GM19397 (cell line): ENCODE results near the gene SPDYE8.
"Not testable (repeated sequence)": the region's sequence is repeated elsewhere in the genome, so short reads cannot be mapped to it uniquely, and the experiment has no call there.

Experiments used
- ATAC-seq: cut with Tn5 transposase; IDR thresholded peaks from one replicate; pipeline ENCODE4 v1.9.1; 2021; ENCODE audit warnings: mild to moderate bottlenecking, moderate library complexity; ENCODE audit not compliant: unreplicated experiment

SPDYE8 gene, protein sequence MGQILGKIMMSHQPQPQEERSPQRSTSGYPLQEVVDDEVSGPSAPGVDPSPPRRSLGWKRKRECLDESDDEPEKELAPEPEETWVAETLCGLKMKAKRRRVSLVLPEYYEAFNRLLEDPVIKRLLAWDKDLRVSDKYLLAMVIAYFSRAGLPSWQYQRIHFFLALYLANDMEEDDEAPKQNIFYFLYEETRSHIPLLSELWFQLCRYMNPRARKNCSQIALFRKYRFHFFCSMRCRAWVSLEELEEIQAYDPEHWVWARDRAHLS

DNA sequence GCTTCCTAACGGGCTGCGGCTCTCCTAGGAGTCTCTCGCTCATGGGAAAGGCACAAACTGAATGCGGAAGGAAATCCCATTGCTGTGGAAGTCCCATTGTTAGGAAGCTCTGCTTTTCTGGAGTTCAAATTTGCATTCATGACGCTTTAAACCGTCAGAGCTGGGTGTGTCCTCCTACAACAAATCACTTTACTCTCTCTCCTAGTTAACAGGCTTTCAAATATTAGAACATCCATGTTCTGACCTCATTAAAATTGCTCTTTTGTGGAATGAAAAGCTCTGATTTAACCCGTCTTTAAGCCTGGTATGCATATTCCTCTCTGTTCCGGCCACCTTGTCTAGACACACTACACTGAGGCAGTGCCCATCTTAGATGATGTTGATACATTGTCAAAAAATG, at the start of gene SPDYE8:
Gene SPDYE8, minus strand, starts transcription at position 101 of the 400 bp plus-strand sequence. CDS start 1,800 bp downstream, outside the sequence.
- ATAC-seq = not testable (repeated sequence)

DNA sequence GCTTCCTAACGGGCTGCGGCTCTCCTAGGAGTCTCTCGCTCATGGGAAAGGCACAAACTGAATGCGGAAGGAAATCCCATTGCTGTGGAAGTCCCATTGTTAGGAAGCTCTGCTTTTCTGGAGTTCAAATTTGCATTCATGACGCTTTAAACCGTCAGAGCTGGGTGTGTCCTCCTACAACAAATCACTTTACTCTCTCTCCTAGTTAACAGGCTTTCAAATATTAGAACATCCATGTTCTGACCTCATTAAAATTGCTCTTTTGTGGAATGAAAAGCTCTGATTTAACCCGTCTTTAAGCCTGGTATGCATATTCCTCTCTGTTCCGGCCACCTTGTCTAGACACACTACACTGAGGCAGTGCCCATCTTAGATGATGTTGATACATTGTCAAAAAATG, 28.2 kb upstream of the SPDYE8 start, which contains the start of gene SPDYE11:
Gene SPDYE11, minus strand, starts transcription at position 101 of the 400 bp plus-strand sequence. CDS start 1,800 bp downstream, outside the sequence.
- ATAC-seq = not testable (repeated sequence)

DNA sequence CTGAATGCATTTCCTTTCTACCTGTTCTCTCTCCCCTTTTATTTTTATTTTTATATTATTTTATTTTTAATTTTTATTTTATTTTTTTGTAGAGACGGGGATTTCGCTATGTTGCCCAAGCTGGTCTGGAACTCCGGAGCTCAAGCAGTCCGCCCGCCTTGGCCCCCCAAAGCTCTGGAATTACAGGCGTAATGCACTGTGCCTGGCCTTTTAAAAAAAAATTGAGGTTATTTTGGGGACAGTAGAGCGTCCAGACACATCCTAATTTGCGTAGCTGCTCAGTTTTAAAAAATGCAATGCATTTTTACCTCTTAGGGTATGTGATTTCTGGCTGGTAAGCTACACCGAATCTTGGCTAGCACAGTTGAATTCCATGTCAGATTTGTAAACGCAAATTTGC, 23.1 kb downstream of the SPDYE8 start:
- not testable (repeated sequence) for ATAC-seq

- peak; percentile 73 for ATAC-seq
Measured at GRCh38 chr7:73005693-73006447, 23.7 kb downstream of the SPDYE8 start.

- ATAC-seq = peak; percentile 84
Measured at GRCh38 chr7:73005356-73005692, 24.2 kb downstream of the SPDYE8 start.

DNA sequence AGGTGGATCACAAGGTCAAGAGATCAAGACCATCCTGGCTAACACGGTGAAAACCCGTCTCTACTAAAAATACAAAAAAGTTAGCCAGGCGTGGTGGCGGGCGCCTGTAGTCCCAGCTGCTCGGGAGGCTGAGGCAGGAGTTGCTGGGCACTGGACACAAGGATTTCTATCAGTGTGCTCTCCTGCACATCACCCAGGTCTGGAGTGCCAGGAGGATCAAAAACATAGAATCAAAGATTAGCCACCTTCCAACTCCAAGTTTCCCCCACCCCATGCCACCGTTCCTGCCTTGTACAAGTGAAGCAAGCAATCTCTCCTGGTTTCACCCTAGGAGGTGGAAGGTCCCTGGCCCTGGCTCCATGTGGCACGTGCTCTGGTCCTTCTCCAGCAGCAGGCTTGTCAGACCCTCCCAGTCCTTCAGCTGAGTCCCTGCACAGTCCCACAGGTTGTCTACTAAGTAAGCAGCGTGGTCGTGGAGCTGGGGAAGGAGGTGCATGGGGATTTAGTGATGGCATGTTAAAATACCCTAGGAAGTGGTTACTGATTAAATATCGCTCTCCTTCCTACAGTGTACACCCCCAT, 31.6 kb downstream of the SPDYE8 start:
- ATAC-seq = not testable (repeated sequence)

DNA sequence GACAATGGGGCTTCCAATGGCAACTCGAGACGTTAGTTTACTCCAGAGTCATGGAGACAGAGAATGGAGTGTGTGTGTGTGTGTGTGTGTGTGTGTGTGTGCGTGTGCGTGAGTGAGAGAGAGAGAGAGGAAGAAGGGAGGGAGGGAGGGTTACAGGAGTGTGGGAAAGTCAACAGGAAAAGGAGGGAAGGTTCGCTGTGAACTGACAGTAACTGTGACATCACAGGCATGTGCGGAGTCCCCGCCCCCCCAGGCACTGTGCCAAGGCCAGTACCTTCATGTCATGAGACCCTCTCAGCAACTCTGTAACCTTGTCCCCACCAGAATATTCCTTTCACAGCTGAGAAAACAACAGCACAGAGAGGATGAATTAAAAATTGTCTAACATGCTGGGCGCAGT, 32.1 kb downstream of the SPDYE8 start:
- not testable (repeated sequence) for ATAC-seq

DNA sequence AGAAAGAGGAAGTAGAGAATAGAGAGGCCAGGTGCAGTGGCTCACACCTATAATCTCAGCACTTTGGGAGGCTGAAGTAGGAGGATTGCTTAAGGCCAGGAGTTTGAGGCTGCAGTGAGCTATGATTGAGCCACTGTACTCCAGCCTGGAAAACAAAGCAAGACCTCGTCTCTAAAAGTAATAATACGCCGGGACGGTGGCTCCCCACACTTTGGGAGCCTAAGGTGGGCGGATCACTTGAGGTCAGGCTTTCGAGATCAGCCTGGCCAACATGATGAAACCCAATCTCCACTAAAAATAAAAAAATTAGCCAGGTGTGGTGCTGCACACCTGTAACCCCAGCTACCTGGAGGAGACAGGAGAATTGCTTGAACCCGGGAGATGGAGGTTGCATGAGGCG, 34.1 kb downstream of the SPDYE8 start:
- ATAC-seq = not testable (repeated sequence)

DNA sequence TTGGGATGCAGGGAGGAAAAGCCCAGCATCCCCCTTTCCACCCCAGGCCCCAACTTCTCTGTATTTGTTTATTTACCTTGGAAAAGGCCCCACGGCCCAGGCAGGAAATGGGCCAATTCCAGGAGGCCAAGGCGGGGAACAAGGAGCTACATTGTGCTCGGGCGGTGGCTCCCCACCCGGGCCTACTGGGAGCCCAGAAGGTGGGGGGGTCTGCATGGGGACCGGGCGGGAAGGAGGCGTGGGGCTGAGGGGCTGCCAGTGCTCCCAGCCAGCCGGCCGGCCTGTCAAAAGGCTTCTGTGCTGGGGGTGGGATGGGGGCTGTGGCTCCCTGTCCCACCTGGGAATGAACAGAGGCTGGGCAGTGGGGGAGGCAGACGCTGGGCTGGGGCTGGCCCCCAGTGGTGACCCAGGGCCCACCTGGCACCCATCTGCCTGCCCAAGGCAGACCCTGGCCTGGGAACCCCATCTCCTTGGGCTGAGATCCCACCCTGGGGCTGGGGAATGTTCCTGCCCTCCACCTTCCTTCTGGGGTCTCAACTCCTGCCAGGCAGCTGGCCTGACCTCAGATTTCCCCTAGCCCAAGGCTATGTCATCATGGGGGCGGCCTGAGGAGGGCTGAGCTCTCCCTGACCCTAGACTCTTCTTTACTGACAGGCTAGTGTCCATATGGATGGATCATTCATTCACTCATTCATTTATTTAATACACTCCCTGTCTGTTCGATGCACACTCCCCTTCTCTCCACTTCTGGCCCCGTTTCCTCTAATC, 39.2 kb downstream of the SPDYE8 start:
- ATAC-seq = not testable (repeated sequence)

DNA sequence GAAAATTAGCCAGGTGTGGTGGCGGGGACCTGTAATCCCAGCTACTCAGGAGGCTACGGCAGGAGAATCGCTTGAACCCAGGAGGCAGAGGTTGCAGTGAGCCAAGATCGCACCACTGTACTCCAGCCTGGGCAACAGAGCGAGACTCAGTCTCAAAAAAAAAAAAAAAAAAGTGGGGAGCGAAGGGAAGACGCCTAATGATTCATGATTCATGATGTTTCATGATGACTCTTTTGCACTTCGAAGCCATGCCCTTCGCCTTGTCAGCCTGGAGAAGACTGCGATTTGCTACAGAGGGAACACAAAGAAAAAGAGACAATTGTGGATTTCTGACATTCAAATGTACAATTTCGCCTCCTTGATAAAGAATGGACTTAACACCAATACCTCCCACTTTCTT, 47.5 kb downstream of the SPDYE8 start:
- not testable (repeated sequence) for ATAC-seq

- ATAC-seq = not testable (repeated sequence)
Measured at GRCh38 chr7:72980382-72980781, 49.2 kb downstream of the SPDYE8 start.

GRCh38 chr7:72976434-72976833, 53.1 kb downstream of the SPDYE8 start:
- ATAC-seq = not testable (repeated sequence)

DNA sequence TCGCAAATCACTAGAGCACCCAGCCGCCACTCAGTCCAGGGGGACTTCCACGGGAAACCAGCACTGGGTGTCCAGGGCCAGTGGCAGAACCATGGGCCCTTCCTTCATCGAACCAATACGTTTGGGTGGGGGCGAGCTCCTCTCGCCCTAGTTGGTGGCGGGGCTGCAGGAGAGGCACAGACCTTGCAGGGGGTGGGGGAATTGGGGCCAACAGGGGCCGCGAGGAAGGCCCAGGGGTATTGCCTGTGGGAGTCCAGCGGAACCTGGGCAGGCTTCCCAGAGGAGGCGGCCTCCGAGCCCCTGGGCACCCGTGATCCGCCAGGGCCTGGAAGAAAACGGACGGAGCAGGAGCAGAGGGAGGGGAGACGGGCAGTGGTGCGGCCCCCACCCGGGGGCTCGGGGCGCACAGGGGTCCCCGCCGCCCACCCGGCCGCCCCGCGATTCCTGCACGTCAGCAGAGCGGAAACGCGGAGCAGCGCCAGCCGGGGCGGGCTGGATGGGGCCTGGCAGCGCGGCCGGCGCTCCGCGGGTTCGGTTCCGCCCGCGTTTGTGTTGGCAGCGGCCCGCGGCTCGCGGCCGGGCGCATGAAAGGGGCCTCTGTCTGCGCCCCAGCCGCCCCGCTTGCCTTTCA, 53.8 kb downstream of the SPDYE8 start:
- ATAC-seq = not testable (repeated sequence)

DNA sequence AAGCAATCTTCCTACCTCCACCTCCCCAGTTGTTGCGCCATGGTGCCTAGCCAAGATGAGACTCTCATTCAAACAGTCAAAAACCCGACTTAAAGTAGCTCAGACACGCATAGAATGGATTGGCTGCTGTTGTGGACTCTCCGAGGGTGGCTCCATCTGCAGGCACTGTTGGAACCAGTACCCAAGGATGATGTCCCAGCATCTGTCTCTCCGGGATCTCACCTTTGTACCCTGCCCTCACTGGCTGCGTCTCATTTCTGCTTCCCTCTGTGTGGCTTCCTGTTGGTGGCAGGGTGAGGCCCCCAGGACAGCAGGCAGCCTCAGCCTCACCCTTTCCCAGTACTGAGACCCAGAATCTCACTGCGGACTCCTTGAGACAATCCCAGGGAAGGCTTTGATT, 54.8 kb downstream of the SPDYE8 start:
- ATAC-seq = not testable (repeated sequence)

GRCh38 chr7:72971505-72971904, 58.1 kb downstream of the SPDYE8 start:
- ATAC-seq = not testable (repeated sequence)
